WI38 (cell line): ENCODE results near the gene KIF5B.
"Not testable (repeated sequence)": the region's sequence is repeated elsewhere in the genome, so short reads cannot be mapped to it uniquely, and the experiment has no call there.

Experiments used
- H3K4me3 ChIP-seq: 2 replicates; pipeline ENCODE4 v1.5.1; 2011; ENCODE audit warnings: low read depth, mild to moderate bottlenecking, control low read depth, low read length
- CTCF ChIP-seq: IDR thresholded peaks from 2 replicates; pipeline ENCODE4 v1.5.1; 2012; ENCODE audit warnings: low read depth, mild to moderate bottlenecking, control low read depth, low read length

KIF5B gene

GRCh38 chr10:31974434-31975124, 81.6 kb downstream of the KIF5B start:
- no peak overlapping the region for H3K4me3 ChIP-seq
- TF ChIP-seq CTCF = no peak

- no peak overlapping the region for H3K4me3 ChIP-seq
- no peak for TF ChIP-seq CTCF
These were observed 83.6 kb downstream of the KIF5B start for GRCh38 chr10:31972519-31973041.

GRCh38 chr10:31969847-31970246, 86.4 kb downstream of the KIF5B start:
- H3K4me3 ChIP-seq = not testable (repeated sequence)

- H3K4me3 ChIP-seq = no peak overlapping the region
- TF ChIP-seq CTCF = no peak
These were observed 92.6 kb downstream of the KIF5B start for GRCh38 chr10:31963589-31963980.

GRCh38 chr10:31962826-31963588, 93.2 kb downstream of the KIF5B start:
- no peak for TF ChIP-seq CTCF
- no peak overlapping the region for H3K4me3 ChIP-seq

- H3K4me3 ChIP-seq = no peak overlapping the region
These were observed 94.7 kb downstream of the KIF5B start for GRCh38 chr10:31961277-31962074.

More at GRCh38 chr10:31961277-31962074, 94.7 kb downstream of the KIF5B start:
- TF ChIP-seq CTCF = no peak
